ENCODE data around the gene PROS1.
A peak's percentile ranks its signal among the peaks of the same experiment; 100 is the strongest.

The PROS1 gene

GRCh38 chr3:94008253-94008652, 34.6 kb upstream of the PROS1 start:
- ChIA-PET CTCF (interaction anchor here (0.6 to 1.5 kb wide), 4 partner anchors 29 to 94 kb away, joined by 3 to 5 read pairs (median 4); no protein-coding TSS in a partner anchor), POLR2A (no interaction called here)
- H3K9me3 ChIP-seq (ENCODE audit: control insufficient read depth, insufficient read depth, low read depth, low read length), result no peaks in the 10 kb centered on the region

GRCh38 chr3:94004301-94004910, 30.7 kb upstream of the PROS1 start:
- no peak overlapping the region for H3K4me3 ChIP-seq (ENCODE audit: low read depth, low read length)
- CTCF ChIA-PET, result interaction anchor here (0.5 to 1.7 kb wide), 17 partner anchors 10 to 1287 kb away, joined by 3 to 10 read pairs (median 4); partner anchors contain the start of genes DHFR2, NSUN3 and STX19
- TF ChIP-seq ZNF654 (tag by site-specific recombination; IDR thresholded peaks at IDR 0.05; ENCODE audit: low read depth), result peak; percentile 71
- no peak for TF ChIP-seq YY1 (tag by site-specific recombination; IDR thresholded peaks at IDR 0.05)
- TF ChIP-seq ZNF677 (tag by site-specific recombination; IDR thresholded peaks at IDR 0.05), result no peak
- 0 out of 2 replicates have a peak, but pooled peaks have one; percentile 23 for TF ChIP-seq PRDM6 (tag by site-specific recombination; IDR thresholded peaks at IDR 0.05)
- TF ChIP-seq ZNF660 (tag by site-specific recombination; IDR thresholded peaks at IDR 0.05), result no peak
- peaks cover 0 to 18% of the 10 kb centered on the region in 2 experiments; a peak in 1 of 3 replicates for H3K36me3 ChIP-seq (ENCODE audit: control insufficient read depth in 2 of 2, insufficient read depth in 1 of 2, low read length in 2 of 2)
- no peak overlapping the region for H3K27ac ChIP-seq (ENCODE audit: extremely low read depth, low read depth, low read length)
- POLR2A ChIA-PET, result no interaction called here
- H3K9me3 ChIP-seq (ENCODE audit: control insufficient read depth, insufficient read depth, low read depth, low read length), result no peaks in the 10 kb centered on the region
- H3K4me1 ChIP-seq (ENCODE audit: control insufficient read depth, insufficient read depth, low read length), result no peaks in the 10 kb centered on the region

More at GRCh38 chr3:94008253-94008652, 34.6 kb upstream of the PROS1 start:
- Histone ChIP-seq H3K36me3 (ENCODE audit: control insufficient read depth in 2 of 2, insufficient read depth in 1 of 2, low read length in 2 of 2) (peaks cover 0 to 14% of the 10 kb centered on the region in 2 experiments; a peak in 1 of 3 replicates), H3K27ac (ENCODE audit: extremely low read depth, low read depth, low read length) (no peak overlapping the region), H3K4me3 (ENCODE audit: low read depth, low read length) (no peak overlapping the region), H3K4me1 (ENCODE audit: control insufficient read depth, insufficient read depth, low read length) (no peaks in the 10 kb centered on the region)
- TF ChIP-seq ZNF214 (tag by site-specific recombination; IDR thresholded peaks at IDR 0.05; ENCODE audit: borderline replicate concordance) (no peak), BCL6B (tag by site-specific recombination; IDR thresholded peaks at IDR 0.05) (no peak), ZNF350 (tag by site-specific recombination; IDR thresholded peaks at IDR 0.05) (no peak), MYNN (tag by site-specific recombination; IDR thresholded peaks at IDR 0.05; ENCODE audit: borderline replicate concordance) (no peak), TRIM28 (IDR thresholded peaks at IDR 0.05; ENCODE audit: borderline replicate concordance, low read length) (no peak), ZBTB26 (tag by site-specific recombination; optimal IDR thresholded peaks at IDR 0.05) (no peak), ZNF324 (tag by site-specific recombination; IDR thresholded peaks at IDR 0.05) (no peak)

GRCh38 chr3:94001827-94002495, 28.3 kb upstream of the PROS1 start:
- Histone ChIP-seq H3K4me1 (ENCODE audit: control insufficient read depth, insufficient read depth, low read length) (no peaks in the 10 kb centered on the region), H3K4me3 (ENCODE audit: low read depth, low read length) (no peak overlapping the region), H3K27ac (ENCODE audit: extremely low read depth, low read depth, low read length) (no peak overlapping the region), H3K36me3 (ENCODE audit: control insufficient read depth in 2 of 2, insufficient read depth in 1 of 2, low read length in 2 of 2) (peaks cover 0 to 12% of the 10 kb centered on the region in 2 experiments; a peak in 2 of 3 replicates), H3K9me3 (ENCODE audit: control insufficient read depth, insufficient read depth, low read depth, low read length) (no peaks in the 10 kb centered on the region)
- ChIA-PET CTCF (interaction anchor here (0.5 to 2.1 kb wide), 3 partner anchors 68 to 203 kb away, joined by 3 to 7 read pairs (median 4); no protein-coding TSS in a partner anchor), POLR2A (no interaction called here)
- TF ChIP-seq AEBP2 (tag by site-specific recombination; IDR thresholded peaks at IDR 0.05; ENCODE audit: borderline replicate concordance) (no peak), ZNF24 (tag by site-specific recombination; IDR thresholded peaks at IDR 0.05) (no peak), PRDM2 (tag by site-specific recombination; IDR thresholded peaks at IDR 0.05; ENCODE audit: borderline replicate concordance) (no peak), PRDM1 (tag by site-specific recombination; IDR thresholded peaks at IDR 0.05) (peak; percentile 33; the same call in 1 of the 2 replicates), ZSCAN30 (tag by site-specific recombination; IDR thresholded peaks at IDR 0.05) (no peak)
